ENCODE data around the gene KCNK17.

The KCNK17 gene

GRCh38 chr6:39314273-39314795 lies at the start of gene KCNK17:
Gene KCNK17, minus strand, starts transcription at chr6:39314419. Its CDS starts 99 bp downstream, at chr6:39314320.
- no peak for DNase-seq

GRCh38 chr6:39363280-39363679 lies 49.1 kb upstream of the KCNK17 start:
- DNase-seq: no peak

GRCh38 chr6:39362487-39362865 lies 48.3 kb upstream of the KCNK17 start:
- DNase-seq: no peak

- DNase-seq: peak; percentile 3
These were observed 47.7 kb upstream of the KCNK17 start for GRCh38 chr6:39361657-39362486.

- no peak for DNase-seq
These were observed 46.2 kb upstream of the KCNK17 start for GRCh38 chr6:39360378-39360777.

GRCh38 chr6:39357998-39358686 lies 43.9 kb upstream of the KCNK17 start:
- DNase-seq: no peak

- no peak for DNase-seq
These were observed 39.6 kb upstream of the KCNK17 start for GRCh38 chr6:39353698-39354315.

- DNase-seq: no peak
These were observed 36.7 kb upstream of the KCNK17 start for GRCh38 chr6:39350723-39351505.

- no peak for DNase-seq
These were observed 34.5 kb upstream of the KCNK17 start for GRCh38 chr6:39348740-39349139.

GRCh38 chr6:39347906-39348585 lies 33.8 kb upstream of the KCNK17 start:
- peak; percentile 8 for DNase-seq

- DNase-seq: no peak
These were observed 33.0 kb upstream of the KCNK17 start for GRCh38 chr6:39347206-39347605.

- no peak for DNase-seq
These were observed 30.6 kb upstream of the KCNK17 start for GRCh38 chr6:39344821-39345280.

GRCh38 chr6:39343396-39343870 lies 29.2 kb upstream of the KCNK17 start:
- DNase-seq: no peak

GRCh38 chr6:39342692-39343395 lies 28.6 kb upstream of the KCNK17 start:
- no peak for DNase-seq

GRCh38 chr6:39341937-39342336 lies 27.7 kb upstream of the KCNK17 start:
- no peak for DNase-seq

GRCh38 chr6:39341352-39341751 lies 27.1 kb upstream of the KCNK17 start:
- DNase-seq: no peak

GRCh38 chr6:39339868-39340550 lies 25.8 kb upstream of the KCNK17 start:
- no peak for DNase-seq

- no peak for DNase-seq
These were observed 25.1 kb upstream of the KCNK17 start for GRCh38 chr6:39339096-39339867.

- DNase-seq: no peak
These were observed 24.2 kb upstream of the KCNK17 start for GRCh38 chr6:39338397-39338796.

All from NK-92 treated with Interleukin-12 subunit alpha and Interleukin-12 subunit beta, amount 100 ng/mL, for 24 hours (cell line).